K562 (cell line): ENCODE measurements around the gene KAT7. TPM values are rescaled to one million over a fixed set of nuclear protein-coding genes. Genes with fewer than 3 reads are reported as not detected.

Experiments used
- ATAC-seq: fragments of 200-7000 bp; cut with Tn5 transposase; 3 replicates; pipeline ENCODE4 v1.9.1; 2020; ENCODE audit warnings: moderate library complexity
- BruUV-seq: library from RNA; stranded (reverse); fragments of 400-500 nt; replicated peaks from 2 replicates; lab custom pipeline; 2021; lab: Mats Ljungman, UMichigan
- CTCF ChIA-PET: fragments of 300-600 bp; formaldehyde crosslinking; extraction: SDS; loops from one replicate; lab custom pipeline; 2021; ENCODE audit warnings: low intra/inter-chr PET ratio; lab: Yijun Ruan, JAX
- POLR2A ChIA-PET: fragments of 300-600, 350-650 bp; sonication (Branson Sonifier 250); formaldehyde crosslinking; extraction: SDS; loops from one replicate; lab custom pipeline; 2021; ENCODE audit warnings: antibody characterized with exemption, inconsistent platforms; lab: Yijun Ruan, JAX
- DNase-seq, 4 experiments: peaks; one replicate each; pipeline versions ENCODE4 v3.0.0 to v3.0.0-alpha.2; 2011 to 2018; ENCODE audit warnings: low spot score in 3 of 4, mixed read lengths in 3 of 4; ENCODE audit errors: extremely low read depth in 1 of 4
- FAIRE-seq: peaks from 2 replicates; lab custom pipeline; 2011; peaks lifted over from hg19 to GRCh38; lab: Jason Lieb, UNC
- H2AFZ ChIP-seq: 2 replicates; pipeline ENCODE4 v1.6.0; 2011; ENCODE audit warnings: low read depth, low read length, control low read depth, inconsistent platforms
- H3K27ac ChIP-seq: fragments of 200-600 bp; 3 replicates; pipeline ENCODE4 v1.8.0; 2011; ENCODE audit warnings: low read depth, mild to moderate bottlenecking, control low read depth, inconsistent platforms, low read length, moderate library complexity, mixed read lengths; ENCODE audit errors: extremely low read depth
- H3K27me3 ChIP-seq, 2 experiments: fragments of 300-600 bp in 1 of 2; 2 replicates in 1 of 2; 3 replicates in 1 of 2; pipeline versions ENCODE4 v1.6.0 to v1.8.0; 2011; ENCODE audit warnings: inconsistent platforms in 2 of 2, low read length in 2 of 2, mild to moderate bottlenecking in 1 of 2, mixed read lengths in 1 of 2, moderate library complexity in 1 of 2; ENCODE audit not compliant: control insufficient read depth in 2 of 2, insufficient read depth in 2 of 2
- H3K36me3 ChIP-seq: fragments of 300-600 bp; 3 replicates; pipeline ENCODE4 v1.8.0; 2011; ENCODE audit warnings: mild to moderate bottlenecking, low read length, inconsistent platforms; ENCODE audit not compliant: control insufficient read depth, insufficient read depth
- H3K4me1 ChIP-seq, 2 experiments: fragments of 200-600 bp in 1 of 2; replicated peaks in 1 of 2; 2 replicates in 1 of 2; 3 replicates in 1 of 2; pipeline versions ENCODE4 v1.5.1 to v1.8.0; 2011; ENCODE audit warnings: inconsistent platforms in 2 of 2, low read length in 2 of 2, mild to moderate bottlenecking in 1 of 2, mixed read lengths in 1 of 2, moderate library complexity in 1 of 2; ENCODE audit not compliant: control insufficient read depth in 2 of 2, insufficient read depth in 2 of 2
- H3K4me2 ChIP-seq: 2 replicates; pipeline ENCODE4 v1.6.1; 2011; ENCODE audit warnings: low read length, control low read depth, inconsistent platforms, mixed read lengths; ENCODE audit not compliant: insufficient read depth
- H3K4me3 ChIP-seq: fragments of 200-600 bp; sonication (generic), shearing (Covaris generic); 2 replicates; pipeline ENCODE4 v1.5.1; 2016; ENCODE audit warnings: control low read depth, inconsistent platforms
- H3K79me2 ChIP-seq: fragments of 200-600 bp; 3 replicates; pipeline ENCODE4 v1.8.0; 2011; ENCODE audit warnings: low read length, inconsistent platforms; ENCODE audit not compliant: control insufficient read depth, insufficient read depth
- H3K9ac ChIP-seq, 2 experiments: 2 replicates each; pipeline versions ENCODE4 v1.6.0 to v1.6.1; 2011; ENCODE audit warnings: low read depth in 2 of 2, low read length in 2 of 2, control low read depth in 1 of 2, inconsistent platforms in 1 of 2, mild to moderate bottlenecking in 1 of 2, mixed read lengths in 1 of 2; ENCODE audit not compliant: insufficient read depth in 1 of 2
- H3K9me1 ChIP-seq: one replicate; pipeline ENCODE4 v1.6.0; 2011; ENCODE audit warnings: inconsistent platforms, mild to moderate bottlenecking, low read length, moderate library complexity; ENCODE audit not compliant: control insufficient read depth, insufficient read depth
- H3K9me3 ChIP-seq: replicated peaks from 2 replicates; pipeline ENCODE4 v1.5.1; 2011; ENCODE audit warnings: low read depth, low read length, inconsistent platforms; ENCODE audit not compliant: control insufficient read depth, insufficient read depth
- H4K20me1 ChIP-seq: replicated peaks from 2 replicates; pipeline ENCODE4 v1.6.1; 2011; ENCODE audit warnings: low read length, inconsistent platforms, mixed read lengths; ENCODE audit not compliant: control insufficient read depth, insufficient read depth
- ATF3 ChIP-seq, 2 experiments: fragments of 450-650 bp in 1 of 2; sonication (generic) in 1 of 2; formaldehyde crosslinking in 1 of 2; IDR thresholded peaks in 1 of 2; conservative IDR thresholded peaks in 1 of 2; 2 replicates each; pipeline versions ENCODE4 v1.6.1 to v1.8.1; 2016 to 2023; ENCODE audit warnings: mild to moderate bottlenecking in 2 of 2, moderate library complexity in 2 of 2, inconsistent platforms in 1 of 2, missing genetic modification reagents in 1 of 2
- CREB5 ChIP-seq: fragments of 250-450 bp; sonication (Bioruptor Pico); IDR thresholded peaks from 2 replicates; pipeline ENCODE4 v1.5.0; 2020; ENCODE audit warnings: mild to moderate bottlenecking
- HNRNPK ChIP-seq: fragments of 200-400 bp; formaldehyde crosslinking; IDR thresholded peaks from one replicate; pipeline ENCODE4 v1.6.1; 2018; ENCODE audit warnings: mild to moderate bottlenecking, low read depth, low read length; ENCODE audit not compliant: poor library complexity, severe bottlenecking
- KDM2B ChIP-seq: fragments of 250-450 bp; sonication (Bioruptor Pico); IDR thresholded peaks from 2 replicates; pipeline ENCODE4 v1.8.0; 2021; ENCODE audit warnings: mild to moderate bottlenecking, moderate library complexity
- PHB2 ChIP-seq: fragments of 450-650 bp; IDR thresholded peaks from 2 replicates; pipeline ENCODE4 v1.6.1; 2017; ENCODE audit warnings: low read depth
- POLR2H ChIP-seq: IDR thresholded peaks from 2 replicates; pipeline ENCODE4 v1.6.1; 2016; ENCODE audit warnings: missing genetic modification characterization, low read depth, mild to moderate bottlenecking, control low read depth, missing compliant biosample characterization, moderate library complexity
- SFPQ ChIP-seq: fragments of 200-400 bp; formaldehyde crosslinking; IDR thresholded peaks from 2 replicates; pipeline ENCODE4 v1.6.1; 2017; ENCODE audit warnings: mild to moderate bottlenecking, low read depth, low read length, moderate library complexity
- SIN3A ChIP-seq, 2 experiments: fragments of 150-350 bp in 1 of 2; IDR thresholded peaks; 2 replicates each; pipeline ENCODE4 v1.6.1; 2011 to 2016; ENCODE audit warnings: borderline replicate concordance in 2 of 2, low read depth in 2 of 2, low read length in 2 of 2, mild to moderate bottlenecking in 2 of 2, moderate library complexity in 2 of 2; ENCODE audit not compliant: control insufficient read depth in 1 of 2
- ZBTB34 ChIP-seq: fragments of 250-450 bp; sonication (Bioruptor Pico); IDR thresholded peaks from 2 replicates; pipeline ENCODE4 v1.8.0; 2021; ENCODE audit warnings: mild to moderate bottlenecking, moderate library complexity
- ZNF395 ChIP-seq: fragments of 200-800 bp; sonication (Bioruptor generic); IDR thresholded peaks from 2 replicates; pipeline ENCODE4 v1.6.1; 2017; ENCODE audit warnings: missing genetic modification characterization, missing compliant biosample characterization
- WGBS: fragments of 100-300 bp; shearing (Covaris generic); methylation state at CpG from one replicate; pipeline ENCODE4 v1.1.6; 2016; ENCODE audit warnings: low coverage, mixed read lengths; ENCODE audit not compliant: insufficient coverage; ENCODE audit errors: missing lambda C conversion rate; 5-methylcytosine and 5-hydroxymethylcytosine counted together
- in situ Hi-C: fragments of 300-500 bp; cut with MboI; formaldehyde crosslinking; loops from 4 replicates; pipeline ENCODE4 v1.15.0; 2018; ENCODE audit warnings: inconsistent platforms, mixed read lengths
- intact Hi-C: fragments of 100-400 bp; cut with micrococcal nuclease; formaldehyde crosslinking; loops from 2 replicates; pipeline ENCODE4 v1.14.2; 2022
- polyA plus RNA-seq, 8 experiments: library from polyadenylated mRNA; depleted of rRNA in 4 of 8; stranded (reverse) in 5 of 8; unstranded in 3 of 8; fragments of >200 nt; fragmentation: Nextera tagmentation in 2 of 8; fragmentation: Illumina TruSeq in 1 of 8; extraction: Ambion mirVana in 2 of 8; extraction: Trizol in 1 of 8; gene quantifications; 2 replicates each; pipeline versions ENCODE4 v1.2.1 to v1.2.3, GENCODE V29; 2011 to 2014; ENCODE audit warnings: inconsistent platforms in 1 of 8, missing spikeins in 1 of 8
- total RNA-seq, 7 experiments: library from RNA; depleted of rRNA in 6 of 7; stranded (reverse); fragments of >200 nt in 6 of 7; fragmentation: Illumina TruSeq in 2 of 7; extraction: Trizol in 2 of 7; gene quantifications; 2 replicates each; pipeline versions ENCODE4 v1.2.1 to v1.2.3, GENCODE V29; 2011 to 2021; ENCODE audit warnings: low replicate concordance in 1 of 7
- TF ChIP-seq, protein P1 (sequence below): sonication (generic); formaldehyde crosslinking; IDR thresholded peaks from 2 replicates; pipeline ENCODE4 v1.8.1; 2022; ENCODE audit warnings: missing genetic modification reagents

The KAT7 gene
- total and polyA plus RNA-seq, 9 of the 15 experiments (the other 6 are each of a cell fraction or from before 2014, with no cell fraction given), result 10.8 to 57.3 (median 34.8) TPM

GRCh38 chr17:49881054-49881402 is 92.5 kb downstream of the KAT7 start:
- no peak for DNase-seq
- peaks cover 12 to 53% of the 10 kb centered on the region in 2 experiments; a peak in 4 of 5 replicates for H3K27me3 ChIP-seq
- no peaks in the 10 kb centered on the region for H3K36me3 ChIP-seq
- H3K27ac ChIP-seq, result no peak overlapping the region
- peaks cover 13 to 16% of the 10 kb centered on the region in 2 experiments for H3K4me1 ChIP-seq
- H4K20me1 ChIP-seq, result no peaks in the 10 kb centered on the region; the same call in 1 of the 2 replicates
- H3K9ac ChIP-seq, result no peak overlapping the region
- H3K9me1 ChIP-seq, result no peaks in the 10 kb centered on the region
- no peak overlapping the region for H3K4me3 ChIP-seq
- WGBS, result 15% methylated on average over 5 of the region's 5 CpGs
- no peak for FAIRE-seq
- H3K79me2 ChIP-seq, result no peaks in the 10 kb centered on the region
- intact Hi-C loops, result loop anchor here (10.0 kb wide), 1 partner anchor 204 kb away; no protein-coding TSS in a partner anchor
- POLR2A ChIA-PET, result interaction anchor here (0.6 kb wide), 1 partner anchor 32 kb away, joined by 3 read pairs; no protein-coding TSS in a partner anchor
- no peak overlapping the region for H2AFZ ChIP-seq
- BruUV-seq, result no TSS peak
- no peaks in the 10 kb centered on the region for H3K9me3 ChIP-seq
- no peak overlapping the region for H3K4me2 ChIP-seq
- CTCF ChIA-PET, result interaction anchor here (3.2 kb wide), 1 partner anchor 114 kb away, joined by 24 read pairs; the partner anchor contains the start of gene DLX3
- no peak for ATAC-seq
- in situ Hi-C loops, result no loop called here
- TF ChIP-seq ZBTB34 (CRISPR knock-in tag) (no peak), PHB2 (no peak), ZNF395 (no peak), CREB5 (CRISPR knock-in tag) (no peak), ATF3 (IDR thresholded peaks at IDR 0.05) (no peak), ATF3 (CRISPR knock-in tag; conservative IDR thresholded peaks at IDR 0.05) (no peak), SFPQ (no peak), KDM2B (CRISPR knock-in tag) (no peak), HNRNPK (no peak), SIN3A (IDR thresholded peaks at IDR 0.05; ENCODE audit: borderline replicate concordance in 2 of 2, control insufficient read depth in 1 of 2, low read depth in 2 of 2, low read length in 2 of 2) (no peak), POLR2H (tag) (no peak)
- TF ChIP-seq, protein P1, sequence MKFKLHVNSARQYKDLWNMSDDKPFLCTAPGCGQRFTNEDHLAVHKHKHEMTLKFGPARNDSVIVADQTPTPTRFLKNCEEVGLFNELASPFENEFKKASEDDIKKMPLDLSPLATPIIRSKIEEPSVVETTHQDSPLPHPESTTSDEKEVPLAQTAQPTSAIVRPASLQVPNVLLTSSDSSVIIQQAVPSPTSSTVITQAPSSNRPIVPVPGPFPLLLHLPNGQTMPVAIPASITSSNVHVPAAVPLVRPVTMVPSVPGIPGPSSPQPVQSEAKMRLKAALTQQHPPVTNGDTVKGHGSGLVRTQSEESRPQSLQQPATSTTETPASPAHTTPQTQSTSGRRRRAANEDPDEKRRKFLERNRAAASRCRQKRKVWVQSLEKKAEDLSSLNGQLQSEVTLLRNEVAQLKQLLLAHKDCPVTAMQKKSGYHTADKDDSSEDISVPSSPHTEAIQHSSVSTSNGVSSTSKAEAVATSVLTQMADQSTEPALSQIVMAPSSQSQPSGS (CRISPR knock-in tag), result no peak
